H9 (cell line): ENCODE results near the gene ASB14. TPM values are rescaled to one million over a fixed set of nuclear protein-coding genes. Genes with fewer than 3 reads are reported as not detected.

Experiments used
- DNase-seq: peaks from one replicate; pipeline ENCODE4 v3.0.0-alpha.2; 2017
- H2AFZ ChIP-seq: one replicate; pipeline ENCODE4 v1.6.1; 2013; ENCODE audit warnings: mild to moderate bottlenecking, low read length, control low read depth, moderate library complexity
- H2AK5ac ChIP-seq: 2 replicates; pipeline ENCODE4 v1.6.1; 2013; ENCODE audit warnings: low read length, control low read depth, mixed read lengths; ENCODE audit not compliant: insufficient read length
- H2BK120ac ChIP-seq: one replicate; pipeline ENCODE4 v1.6.1; 2013; ENCODE audit warnings: low read depth, mild to moderate bottlenecking, low read length, control low read depth, inconsistent platforms; ENCODE audit not compliant: poor library complexity, severe bottlenecking
- H2BK12ac ChIP-seq: 2 replicates; pipeline ENCODE4 v1.6.1; 2013; ENCODE audit warnings: low read length, control low read depth, mixed read lengths, low read depth; ENCODE audit not compliant: insufficient read length
- H2BK15ac ChIP-seq: 2 replicates; pipeline ENCODE4 v1.6.1; 2013; ENCODE audit warnings: low read depth, low read length, control low read depth
- H2BK20ac ChIP-seq: one replicate; pipeline ENCODE4 v1.6.1; 2013; ENCODE audit warnings: low read depth, mild to moderate bottlenecking, low read length, control low read depth, inconsistent platforms; ENCODE audit not compliant: poor library complexity, severe bottlenecking
- H2BK5ac ChIP-seq: 2 replicates; pipeline ENCODE4 v1.6.1; 2013; ENCODE audit warnings: low read length, control low read depth, mixed read lengths; ENCODE audit not compliant: insufficient read length
- H3K14ac ChIP-seq: 2 replicates; pipeline ENCODE4 v1.6.1; 2013; ENCODE audit warnings: low read length, control low read depth; ENCODE audit not compliant: insufficient read depth
- H3K18ac ChIP-seq: 2 replicates; pipeline ENCODE4 v1.6.1; 2013; ENCODE audit warnings: low read depth, mild to moderate bottlenecking, mixed read lengths, low read length, control low read depth; ENCODE audit not compliant: insufficient read length
- H3K23ac ChIP-seq: 2 replicates; pipeline ENCODE4 v1.6.1; 2013; ENCODE audit warnings: low read length, control low read depth, mixed read lengths, low read depth; ENCODE audit not compliant: insufficient read length
- H3K23me2 ChIP-seq: 2 replicates; pipeline ENCODE4 v1.6.1; 2013; ENCODE audit warnings: low read depth, mild to moderate bottlenecking, mixed read lengths, low read length, control low read depth; ENCODE audit not compliant: insufficient read length, poor library complexity, severe bottlenecking
- H3K27ac ChIP-seq: 2 replicates; pipeline ENCODE4 v1.5.1; 2013; ENCODE audit warnings: low read length, control low read depth, mixed read lengths, low read depth; ENCODE audit not compliant: insufficient read length
- H3K27me3 ChIP-seq: 2 replicates; pipeline ENCODE4 v1.6.1; 2013; ENCODE audit warnings: low read length, control low read depth, inconsistent platforms; ENCODE audit not compliant: insufficient read depth
- H3K4ac ChIP-seq: 2 replicates; pipeline ENCODE4 v1.6.1; 2013; ENCODE audit warnings: low read depth, mild to moderate bottlenecking, control low read depth, inconsistent platforms, low read length, moderate library complexity
- H3K4me1 ChIP-seq: 2 replicates; pipeline ENCODE4 v1.6.1; 2013; ENCODE audit warnings: low read length, control low read depth, inconsistent platforms; ENCODE audit not compliant: insufficient read depth
- H3K4me2 ChIP-seq: 2 replicates; pipeline ENCODE4 v1.6.1; 2013; ENCODE audit warnings: low read length, control low read depth, mixed read lengths; ENCODE audit not compliant: insufficient read length, insufficient read depth
- H3K56ac ChIP-seq: 2 replicates; pipeline ENCODE4 v1.6.1; 2013; ENCODE audit warnings: low read depth, mild to moderate bottlenecking, mixed read lengths, low read length, control low read depth; ENCODE audit not compliant: insufficient read length
- H3K79me1 ChIP-seq: 2 replicates; pipeline ENCODE4 v1.6.1; 2013; ENCODE audit warnings: low read depth, mild to moderate bottlenecking, moderate library complexity, low read length, control low read depth, inconsistent platforms; ENCODE audit not compliant: insufficient read depth, poor library complexity, severe bottlenecking
- H3K79me2 ChIP-seq: 2 replicates; pipeline ENCODE4 v1.6.1; 2013; ENCODE audit warnings: low read length, control low read depth, inconsistent platforms; ENCODE audit not compliant: insufficient read depth
- H3K9ac ChIP-seq: 2 replicates; pipeline ENCODE4 v1.6.1; 2013; ENCODE audit warnings: low read length, control low read depth, mixed read lengths; ENCODE audit not compliant: insufficient read length; ENCODE audit errors: extremely low read depth
- H3K9me3 ChIP-seq: one replicate; pipeline ENCODE4 v1.6.1; 2013; ENCODE audit warnings: low read depth, low read length, inconsistent platforms; ENCODE audit not compliant: control insufficient read depth
- H3T11ph ChIP-seq: one replicate; pipeline ENCODE4 v1.6.1; 2013; ENCODE audit warnings: mild to moderate bottlenecking, low read length, control low read depth, inconsistent platforms
- H4K20me1 ChIP-seq: one replicate; pipeline ENCODE4 v1.6.1; 2013; ENCODE audit not compliant: control insufficient read depth, insufficient read length, insufficient read depth
- H4K5ac ChIP-seq: 2 replicates; pipeline ENCODE4 v1.6.1; 2013; ENCODE audit warnings: low read depth, mild to moderate bottlenecking, mixed read lengths, low read length, control low read depth; ENCODE audit not compliant: insufficient read length
- H4K8ac ChIP-seq: replicated peaks from 2 replicates; pipeline ENCODE4 v1.6.1; 2013; ENCODE audit warnings: low read length, control low read depth, mixed read lengths, low read depth; ENCODE audit not compliant: insufficient read length
- H4K91ac ChIP-seq: 2 replicates; pipeline ENCODE4 v1.6.1; 2013; ENCODE audit warnings: low read depth, mild to moderate bottlenecking, moderate library complexity, mixed read lengths, low read length, control low read depth; ENCODE audit not compliant: insufficient read length
- H3K27ac Mint-ChIP-seq, 3 experiments: 2 replicates in 2 of 3; 3 replicates in 1 of 3; pipeline ENCODE4 v1.8.0; 2020 to 2021; ENCODE audit warnings: mixed read lengths in 3 of 3, mild to moderate bottlenecking in 1 of 3, moderate library complexity in 1 of 3
- H3K27me3 Mint-ChIP-seq: 2 replicates; pipeline ENCODE4 v1.8.0; 2021; ENCODE audit warnings: low read depth, mild to moderate bottlenecking, moderate library complexity, mixed read lengths
- H3K36me3 Mint-ChIP-seq, 3 experiments: 2 replicates in 2 of 3; 3 replicates in 1 of 3; pipeline ENCODE4 v1.8.0; 2020 to 2021; ENCODE audit warnings: low read depth in 3 of 3, mixed read lengths in 3 of 3; ENCODE audit not compliant: insufficient read depth in 1 of 3
- H3K4me1 Mint-ChIP-seq, 2 experiments: 2 replicates each; pipeline ENCODE4 v1.8.0; 2020; ENCODE audit warnings: mixed read lengths in 2 of 2
- H3K4me3 Mint-ChIP-seq, 2 experiments: 2 replicates in 1 of 2; 3 replicates in 1 of 2; pipeline ENCODE4 v1.8.0; 2020 to 2021; ENCODE audit warnings: mild to moderate bottlenecking in 2 of 2, mixed read lengths in 2 of 2, moderate library complexity in 1 of 2
- H3K9me3 Mint-ChIP-seq, 2 experiments: 2 replicates in 1 of 2; 3 replicates in 1 of 2; pipeline ENCODE4 v1.8.0; 2020; ENCODE audit warnings: mild to moderate bottlenecking in 2 of 2, mixed read lengths in 2 of 2, moderate library complexity in 1 of 2
- WGBS: extraction: QIAGEN DNeasy Blood & Tissue Kit; methylation state at CpG from one replicate; pipeline ENCODE4 v1.1.7; 2013; ENCODE audit warnings: missing lambda C conversion rate, low lambda C conversion rate, mixed read lengths; ENCODE audit not compliant: insufficient read length; ENCODE audit errors: extremely low coverage; 5-methylcytosine and 5-hydroxymethylcytosine counted together
- total RNA-seq: library from RNA; stranded (reverse); gene quantifications from 2 replicates; pipeline ENCODE4 v1.2.1, GENCODE V29; 2021
- TF ChIP-seq, protein P1 (sequence below): fragments of 200-600 bp; sonication (generic); conservative IDR thresholded peaks from 3 replicates; pipeline ENCODE4 v1.8.0; 2021; ENCODE audit warnings: antibody characterized with exemption, mild to moderate bottlenecking

The ASB14 gene
- total RNA-seq, 1 experiment from 2014 or later, result not detected

DNA sequence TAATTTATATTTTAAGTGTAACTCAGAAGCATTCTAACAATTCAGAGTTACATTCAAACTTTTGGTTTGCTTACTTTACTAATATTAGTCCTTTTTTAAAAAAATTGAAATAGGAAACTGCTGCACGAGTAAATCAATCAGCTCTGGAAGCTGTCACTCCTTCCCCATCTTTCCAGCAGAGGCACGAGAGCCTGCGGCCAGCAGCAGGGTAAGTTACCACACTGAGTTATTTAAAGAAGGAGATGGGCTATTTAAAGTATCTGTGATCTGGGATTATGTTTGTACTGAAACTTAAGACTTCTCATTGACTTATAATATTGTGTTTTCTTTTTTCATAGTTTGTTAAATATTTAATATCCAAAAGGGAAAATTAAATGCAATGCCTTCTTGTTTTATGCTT lies 35.6 kb downstream of the ASB14 start:
- Histone ChIP-seq H3K27me3 (no peaks in the 10 kb centered on the region), H3K27ac (no peak overlapping the region), H3K4ac (no peak overlapping the region), H3K79me2 (no peaks in the 10 kb centered on the region), H4K5ac (no peak overlapping the region), H2BK12ac (no peak overlapping the region), H2AFZ (no peak overlapping the region), H3K4me1 (no peaks in the 10 kb centered on the region), H3K4me2 (no peak overlapping the region), H2BK20ac (no peak overlapping the region), H4K20me1 (no peaks in the 10 kb centered on the region), H3K56ac (no peak overlapping the region), H3K23ac (no peak overlapping the region), H3K14ac (no peak overlapping the region), H4K8ac (no peak overlapping the region), H3K9me3 (no peaks in the 10 kb centered on the region), H4K91ac (no peak overlapping the region), H3K9ac (no peak overlapping the region), H3K23me2 (no peaks in the 10 kb centered on the region), H2BK5ac (no peak overlapping the region), H2AK5ac (no peak overlapping the region), H2BK15ac (no peak overlapping the region), H3T11ph (no peak overlapping the region), H2BK120ac (no peak overlapping the region), H3K18ac (no peak overlapping the region), H3K79me1 (no peaks in the 10 kb centered on the region)
- Mint-ChIP-seq H3K27me3 (no peaks in the 10 kb centered on the region), H3K4me1 (no peaks in the 10 kb centered on the region), H3K4me3 (no peak overlapping the region), H3K9me3 (no peaks in the 10 kb centered on the region), H3K36me3 (peaks cover 20 to 49% (median 46%) of the 10 kb centered on the region in 3 experiments), H3K27ac (no peak overlapping the region)
- TF ChIP-seq, protein P1, sequence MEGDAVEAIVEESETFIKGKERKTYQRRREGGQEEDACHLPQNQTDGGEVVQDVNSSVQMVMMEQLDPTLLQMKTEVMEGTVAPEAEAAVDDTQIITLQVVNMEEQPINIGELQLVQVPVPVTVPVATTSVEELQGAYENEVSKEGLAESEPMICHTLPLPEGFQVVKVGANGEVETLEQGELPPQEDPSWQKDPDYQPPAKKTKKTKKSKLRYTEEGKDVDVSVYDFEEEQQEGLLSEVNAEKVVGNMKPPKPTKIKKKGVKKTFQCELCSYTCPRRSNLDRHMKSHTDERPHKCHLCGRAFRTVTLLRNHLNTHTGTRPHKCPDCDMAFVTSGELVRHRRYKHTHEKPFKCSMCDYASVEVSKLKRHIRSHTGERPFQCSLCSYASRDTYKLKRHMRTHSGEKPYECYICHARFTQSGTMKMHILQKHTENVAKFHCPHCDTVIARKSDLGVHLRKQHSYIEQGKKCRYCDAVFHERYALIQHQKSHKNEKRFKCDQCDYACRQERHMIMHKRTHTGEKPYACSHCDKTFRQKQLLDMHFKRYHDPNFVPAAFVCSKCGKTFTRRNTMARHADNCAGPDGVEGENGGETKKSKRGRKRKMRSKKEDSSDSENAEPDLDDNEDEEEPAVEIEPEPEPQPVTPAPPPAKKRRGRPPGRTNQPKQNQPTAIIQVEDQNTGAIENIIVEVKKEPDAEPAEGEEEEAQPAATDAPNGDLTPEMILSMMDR, result no peak
- DNase-seq, result no peak
- WGBS, result no CpG with 5 or more reads among the region's 3 CpGs
